Measurements from ENCODE around the gene RUBCN. TPM values are rescaled to one million over a fixed set of nuclear protein-coding genes. Genes with fewer than 3 reads are reported as not detected.
"Not testable (repeated sequence)": the region's sequence is repeated elsewhere in the genome, so short reads cannot be mapped to it uniquely, and the experiment has no call there.

RUBCN gene
- total RNA-seq, 1 donor from 2014 or later = 10.6 TPM

DNA sequence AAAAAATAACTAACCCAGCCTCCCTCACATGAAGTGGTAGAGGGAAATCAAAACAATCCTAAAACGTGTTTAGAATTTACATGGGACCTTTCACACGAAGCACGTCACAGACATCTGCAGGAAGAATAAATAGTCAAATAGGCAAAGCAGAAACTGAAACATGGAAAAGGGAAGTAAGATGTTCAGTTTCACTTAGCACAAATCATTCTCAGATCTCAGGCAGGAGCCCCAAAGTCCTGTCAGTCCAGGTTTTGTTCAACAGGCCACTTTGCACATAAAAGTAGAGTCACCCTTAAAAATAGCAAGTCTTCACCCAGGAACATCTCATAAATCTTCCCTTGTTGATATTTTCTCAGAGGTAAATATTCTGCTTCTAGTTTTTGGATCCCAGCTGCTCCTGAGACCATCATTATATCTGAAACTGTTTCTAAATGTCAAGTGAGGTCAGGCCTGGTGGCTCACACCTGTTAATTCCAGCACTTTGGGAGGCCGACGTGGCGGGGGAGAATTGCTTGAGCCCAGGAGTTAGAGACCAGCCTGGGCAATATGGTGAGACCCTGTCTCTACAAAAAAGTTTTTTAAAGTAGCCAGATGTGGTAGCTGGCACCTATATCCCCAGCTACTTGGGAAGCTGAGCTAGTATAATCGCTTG lies 1.9 kb downstream of the RUBCN start:
- no peak for DNase-seq (ENCODE audit: low read depth, low spot score)

DNA sequence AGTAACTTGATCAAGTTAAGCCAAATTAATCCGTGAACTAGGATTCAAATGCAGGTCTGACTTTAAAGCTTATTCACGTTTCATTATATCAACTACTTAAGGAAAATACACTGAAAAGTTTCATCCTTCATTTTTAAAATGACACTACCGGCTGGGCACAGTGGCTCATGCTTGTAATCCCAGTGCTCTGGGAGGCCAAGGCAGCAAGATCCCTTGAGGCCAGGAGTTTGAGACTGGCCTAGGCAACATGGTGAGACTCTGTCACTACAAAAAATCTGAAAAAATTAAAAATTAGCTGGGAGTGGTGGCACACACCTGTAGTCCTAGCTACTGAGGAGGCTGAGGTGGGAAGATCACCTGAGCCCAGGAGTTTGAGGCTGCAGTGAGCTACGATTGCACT lies 3.7 kb downstream of the RUBCN start:
- DNase-seq (ENCODE audit: low read depth, low spot score) = no peak

GRCh38 chr3:197731483-197731882 lies 5.2 kb downstream of the RUBCN start:
- not testable (repeated sequence) for DNase-seq (ENCODE audit: low read depth, low spot score)

GRCh38 chr3:197730770-197731169 lies 5.9 kb downstream of the RUBCN start:
- DNase-seq (ENCODE audit: low read depth, low spot score) = not testable (repeated sequence)

DNA sequence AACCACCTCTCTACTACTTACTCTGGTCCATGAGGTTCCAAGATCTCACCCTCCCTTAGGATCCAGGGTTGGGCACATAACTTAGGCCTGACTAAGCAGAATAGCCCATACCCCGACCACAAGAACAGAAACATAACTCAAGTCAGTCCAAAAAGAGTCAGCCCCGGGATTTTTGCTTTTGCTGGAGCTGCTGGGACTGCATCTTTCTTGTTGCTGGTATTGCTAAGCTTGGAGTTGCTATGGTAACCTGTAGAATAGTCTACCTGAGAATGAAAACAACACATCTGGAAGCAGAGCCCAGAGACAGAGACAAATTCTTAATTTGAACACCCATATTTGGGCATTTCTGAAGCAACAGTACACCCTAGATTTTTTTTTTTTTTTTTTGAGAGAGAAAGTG lies 6.5 kb downstream of the RUBCN start:
- no peak for DNase-seq (ENCODE audit: low read depth, low spot score)

- DNase-seq (ENCODE audit: low read depth, low spot score) = no peak
These were observed 8.2 kb downstream of the RUBCN start for GRCh38 chr3:197728487-197728886.

GRCh38 chr3:197727878-197728277 lies 8.8 kb downstream of the RUBCN start:
- DNase-seq (ENCODE audit: low read depth, low spot score) = not testable (repeated sequence)

GRCh38 chr3:197722734-197723133 lies 14.0 kb downstream of the RUBCN start:
- no peak for DNase-seq (ENCODE audit: low read depth, low spot score)

DNA sequence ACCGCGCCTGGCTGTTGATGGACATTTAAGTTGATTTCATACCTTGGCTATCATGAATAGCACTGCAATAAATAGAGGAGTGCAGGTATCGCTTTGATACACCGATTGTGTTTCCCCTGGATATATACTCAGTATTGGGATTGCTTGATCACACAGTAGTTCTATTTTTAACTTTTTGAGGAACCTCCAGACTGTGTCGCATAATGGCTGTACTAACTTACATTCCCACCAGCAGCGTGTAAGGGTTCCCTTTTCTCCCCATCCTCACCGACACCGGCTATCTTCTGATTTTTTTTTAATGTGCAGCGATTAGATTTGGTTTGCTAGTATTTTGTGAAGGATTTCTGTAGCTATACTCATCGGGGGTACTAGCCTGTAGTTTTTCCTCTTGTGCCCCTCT lies 16.0 kb downstream of the RUBCN start:
- DNase-seq (ENCODE audit: low read depth, low spot score) = no peak

DNA sequence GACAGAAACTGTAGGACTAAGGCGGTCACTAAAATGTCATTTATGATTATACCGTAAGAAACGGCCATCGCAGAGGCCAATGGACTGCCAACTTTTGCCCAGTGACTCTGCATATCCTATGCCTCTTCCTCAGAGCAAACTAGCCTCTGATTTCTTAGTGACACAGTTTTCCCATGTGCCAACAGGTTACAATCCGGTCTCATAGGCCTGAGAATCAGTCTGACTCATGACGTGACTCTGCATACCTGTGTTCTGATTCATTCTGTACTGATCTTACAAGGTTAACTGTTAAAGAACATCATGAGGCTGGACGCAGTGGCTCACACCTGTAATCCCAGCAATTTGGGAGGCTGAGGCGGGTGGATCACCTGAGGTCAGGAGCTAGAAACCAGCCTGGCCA lies 17.8 kb downstream of the RUBCN start:
- no peak for DNase-seq (ENCODE audit: low read depth, low spot score)

- DNase-seq (ENCODE audit: low read depth, low spot score) = no peak
These were observed 22.5 kb downstream of the RUBCN start for GRCh38 chr3:197714251-197714650.

DNA sequence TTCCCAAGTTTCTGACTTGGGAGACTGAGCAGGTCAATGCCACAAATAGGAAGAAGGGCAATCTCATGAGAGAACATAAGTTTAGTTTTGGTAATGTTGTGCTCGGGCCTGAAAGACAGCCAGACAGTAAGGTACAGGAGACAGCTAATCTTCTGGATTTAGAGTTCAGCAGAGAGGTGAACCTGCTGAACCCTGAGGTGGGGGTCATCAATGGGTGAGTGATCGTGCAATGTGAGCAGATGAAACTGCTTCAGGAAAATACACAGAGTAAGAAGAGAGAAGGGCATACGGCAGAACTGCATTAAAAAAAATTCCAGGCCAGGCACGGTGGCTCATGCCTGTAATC lies 23.3 kb downstream of the RUBCN start:
- DNase-seq (ENCODE audit: low read depth, low spot score) = no peak

DNA sequence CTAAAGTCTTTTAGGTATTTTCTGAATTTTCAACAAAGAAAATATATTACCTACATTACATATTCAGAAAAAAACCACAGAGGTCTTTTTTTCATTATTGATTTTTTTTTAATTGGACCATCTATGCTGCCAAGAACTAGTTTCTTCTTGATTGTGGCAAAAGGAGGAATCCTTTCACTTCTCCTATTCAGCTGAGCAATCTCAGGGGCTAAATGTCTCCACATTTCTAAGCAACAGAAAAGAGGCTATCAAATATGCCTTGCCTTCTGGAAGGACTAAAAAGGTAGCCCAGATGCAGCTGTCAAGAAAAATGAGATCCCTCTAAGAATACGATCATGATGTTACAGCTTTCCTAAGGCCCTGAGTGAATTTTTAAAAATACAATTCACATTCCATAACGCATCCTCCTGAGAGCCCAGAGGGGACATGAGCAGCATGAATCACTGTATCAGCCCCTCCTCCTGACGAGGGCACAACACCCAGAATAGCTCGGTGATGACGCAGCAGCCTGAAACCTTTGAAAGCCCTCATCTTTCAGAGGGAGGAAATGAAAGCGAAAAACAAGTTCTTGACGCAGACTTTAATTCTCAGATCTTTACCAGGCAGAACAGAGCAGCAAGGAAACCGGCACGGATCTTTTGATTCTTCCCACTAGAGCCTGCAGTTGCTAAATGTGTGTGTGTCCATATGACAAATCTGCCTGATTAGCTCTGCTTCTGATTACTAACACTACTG lies 24.6 kb downstream of the RUBCN start:
- DNase-seq (ENCODE audit: low read depth, low spot score) = peak; percentile 92

GRCh38 chr3:197710965-197711364 lies 25.7 kb downstream of the RUBCN start:
- not testable (repeated sequence) for DNase-seq (ENCODE audit: low read depth, low spot score)

DNA sequence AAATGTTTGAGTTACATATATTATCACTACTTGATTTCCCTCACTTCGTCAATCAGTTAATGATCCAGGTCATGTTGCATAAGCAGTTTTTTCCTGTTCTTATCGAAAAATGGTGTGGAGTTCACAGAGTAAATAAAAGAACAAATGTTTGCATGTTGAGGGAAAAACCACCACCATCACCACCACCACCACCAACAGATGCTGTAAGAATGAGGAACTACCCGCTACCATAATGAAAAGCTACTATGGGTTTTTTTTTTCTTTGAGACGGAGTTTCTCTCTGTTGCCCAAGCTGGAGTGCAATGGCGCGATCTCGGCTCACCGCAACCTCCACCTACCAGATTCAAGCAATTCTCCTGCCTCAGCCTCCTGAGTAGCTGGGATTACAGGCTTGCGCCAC lies 27.6 kb downstream of the RUBCN start:
- no peak for DNase-seq (ENCODE audit: low read depth, low spot score)

DNA sequence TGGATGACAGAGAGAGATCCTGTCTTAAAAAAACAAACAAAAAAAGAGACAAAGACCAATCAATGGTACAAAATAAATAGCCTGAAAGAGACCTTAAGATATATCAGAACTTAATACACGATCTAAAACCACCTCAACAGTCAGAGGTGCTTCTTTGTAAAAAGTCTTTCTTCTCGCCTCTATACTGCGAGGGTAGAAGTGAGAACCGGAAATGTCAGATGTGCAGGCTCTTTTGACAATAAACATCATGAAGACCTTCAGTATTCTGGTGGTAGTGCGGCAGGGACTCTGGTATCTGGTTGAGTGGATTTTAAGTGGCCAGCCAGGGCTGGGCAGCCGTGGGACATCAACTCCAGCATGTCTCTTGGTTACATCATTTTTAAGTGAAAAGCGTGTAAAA lies 30.0 kb downstream of the RUBCN start:
- DNase-seq (ENCODE audit: low read depth, low spot score) = no peak

DNA sequence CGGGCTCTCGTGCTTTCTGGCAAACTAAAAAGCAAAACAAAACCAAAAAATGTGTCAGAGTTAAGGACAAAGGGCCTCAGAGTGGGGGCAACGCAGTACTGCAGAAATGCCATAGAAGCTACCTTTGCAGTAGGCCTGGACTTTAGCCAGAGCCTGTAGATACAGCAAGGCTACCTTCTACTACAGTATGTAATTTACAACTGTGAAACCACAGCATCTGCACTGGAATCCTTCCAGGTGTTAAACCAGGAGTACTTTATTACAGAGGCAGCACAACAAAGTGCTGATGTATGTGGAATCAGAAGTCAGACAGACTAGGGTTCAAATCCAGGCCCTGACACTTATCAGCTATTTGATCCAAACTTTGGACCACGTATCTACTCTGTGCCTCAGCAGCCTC lies 34.9 kb downstream of the RUBCN start:
- no peak for DNase-seq (ENCODE audit: low read depth, low spot score)

DNA sequence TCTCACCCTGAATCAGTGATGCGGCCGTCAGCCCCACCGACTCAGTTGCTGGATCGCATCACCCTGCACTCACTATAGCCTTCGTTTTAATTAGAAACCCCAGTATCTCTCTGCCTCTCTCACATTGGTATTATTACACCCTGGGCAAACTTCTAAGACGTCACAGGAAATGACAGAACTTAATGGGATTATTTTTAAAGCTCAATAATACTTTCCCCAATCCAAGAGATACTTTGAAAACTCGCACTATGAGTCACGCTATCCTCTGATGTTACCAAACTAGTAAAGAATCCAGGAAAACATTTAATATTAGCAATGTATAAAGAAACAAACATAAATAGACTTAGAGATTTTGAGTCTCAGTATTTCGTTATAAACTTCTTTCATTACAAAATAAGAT lies 36.6 kb downstream of the RUBCN start:
- DNase-seq (ENCODE audit: low read depth, low spot score) = no peak

GRCh38 chr3:197697355-197697754 lies 39.3 kb downstream of the RUBCN start:
- DNase-seq (ENCODE audit: low read depth, low spot score) = no peak

GRCh38 chr3:197694251-197694650 lies 42.5 kb downstream of the RUBCN start:
- DNase-seq (ENCODE audit: low read depth, low spot score) = no peak

DNA sequence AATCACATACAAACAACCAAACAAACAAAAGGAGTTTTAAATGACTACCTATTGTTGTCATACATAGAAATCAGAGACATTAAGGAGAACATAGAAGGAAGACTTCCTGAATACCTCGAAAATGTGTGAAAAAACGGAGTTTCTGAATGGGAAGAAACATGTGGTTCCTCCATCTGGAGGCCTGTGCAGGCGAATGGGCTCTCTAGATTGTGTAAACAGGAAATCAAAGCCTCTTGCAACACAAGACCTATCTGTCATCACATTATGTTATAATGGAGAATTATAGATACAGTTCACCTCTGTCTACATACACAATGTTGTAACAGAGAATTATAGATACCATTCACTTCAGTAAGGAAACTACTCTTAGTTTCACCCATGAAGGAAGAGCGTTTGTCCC lies 44.1 kb downstream of the RUBCN start:
- peak; percentile 13 for DNase-seq (ENCODE audit: low read depth, low spot score)

DNA sequence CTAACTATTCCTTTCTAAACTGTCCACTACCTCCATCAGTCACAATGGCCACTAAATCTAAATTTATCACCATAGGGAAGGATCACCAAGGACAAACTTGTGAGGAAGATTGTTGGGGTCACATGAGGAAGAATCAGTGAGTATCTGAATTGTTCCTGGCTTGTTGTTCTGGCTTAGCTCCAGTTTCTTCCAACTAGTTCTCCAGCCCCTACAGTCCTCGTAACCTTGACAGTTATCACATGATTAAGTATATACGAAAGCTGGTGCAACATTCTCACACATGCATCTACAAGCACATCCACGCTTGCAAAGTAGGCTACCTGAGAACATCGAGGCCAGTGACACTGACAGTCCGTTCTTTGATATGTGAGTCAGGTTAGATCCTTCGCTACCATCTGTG lies 46.0 kb downstream of the RUBCN start:
- no peak for DNase-seq (ENCODE audit: low read depth, low spot score)

DNA sequence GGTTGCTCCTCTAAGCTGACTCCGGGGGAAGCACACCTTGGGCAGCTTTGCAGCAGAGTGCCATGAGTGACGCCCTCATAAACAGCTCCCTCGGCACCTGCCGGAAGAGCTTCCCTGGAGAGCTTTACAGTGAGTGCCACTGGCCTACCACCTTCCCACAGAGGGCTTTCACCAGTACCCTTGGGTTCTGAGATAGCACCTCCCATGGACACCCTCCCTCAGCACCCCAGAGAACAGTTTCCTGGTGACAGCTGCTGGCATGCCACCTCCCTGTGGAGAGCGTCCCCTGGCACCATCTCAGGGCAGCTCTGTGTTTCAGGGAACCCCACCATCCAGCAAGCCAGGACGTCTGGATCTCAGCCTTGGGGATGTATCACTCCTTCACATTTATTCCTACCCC lies 49.1 kb downstream of the RUBCN start:
- DNase-seq (ENCODE audit: low read depth, low spot score) = no peak

Data from pulmonary artery endothelial cell (primary cell).